HG03066 (cell line): ENCODE measurements around the gene NCAPD2.
"Not testable (repeated sequence)": the region's sequence is repeated elsewhere in the genome, so short reads cannot be mapped to it uniquely, and the experiment has no call there.

Experiments
- ATAC-seq: cut with Tn5 transposase; IDR thresholded peaks from one replicate; pipeline ENCODE4 v1.9.1; 2021; ENCODE audit warnings: low read depth; ENCODE audit not compliant: unreplicated experiment

The NCAPD2 gene

GRCh38 chr12:6464531-6464930 is 29.4 kb upstream of the NCAPD2 start:
- ATAC-seq = no peak

GRCh38 chr12:6465467-6466183 is 28.3 kb upstream of the NCAPD2 start:
- ATAC-seq = no peak

GRCh38 chr12:6466184-6466573 is 27.7 kb upstream of the NCAPD2 start:
- no peak for ATAC-seq

- not testable (repeated sequence) for ATAC-seq
Measured at GRCh38 chr12:6466751-6467150, 27.2 kb upstream of the NCAPD2 start.

GRCh38 chr12:6467571-6468282 is 26.2 kb upstream of the NCAPD2 start:
- ATAC-seq = not testable (repeated sequence)

- no peak for ATAC-seq
Measured at GRCh38 chr12:6468283-6468575, 25.7 kb upstream of the NCAPD2 start.

- ATAC-seq = no peak
Measured at GRCh38 chr12:6469092-6469491, 24.8 kb upstream of the NCAPD2 start.

- ATAC-seq = no peak
Measured at GRCh38 chr12:6469609-6470374, 24.1 kb upstream of the NCAPD2 start.

- peak; percentile 84 for ATAC-seq
Measured at GRCh38 chr12:6470375-6471163, 23.3 kb upstream of the NCAPD2 start, which contains the start of gene VAMP1. VAMP1 (minus strand) TSS chr12:6470677; CDS start chr12:6470531, 146 bp downstream.

GRCh38 chr12:6471989-6472360 is 21.9 kb upstream of the NCAPD2 start:
- no peak for ATAC-seq

GRCh38 chr12:6472491-6472890 is 21.4 kb upstream of the NCAPD2 start:
- no peak for ATAC-seq

GRCh38 chr12:6475233-6475975 is 18.5 kb upstream of the NCAPD2 start:
- ATAC-seq = not testable (repeated sequence)

GRCh38 chr12:6476489-6476888 is 17.4 kb upstream of the NCAPD2 start:
- no peak for ATAC-seq

- not testable (repeated sequence) for ATAC-seq
Measured at GRCh38 chr12:6477601-6478377, 16.1 kb upstream of the NCAPD2 start.

- ATAC-seq = no peak
Measured at GRCh38 chr12:6478416-6478815, 15.5 kb upstream of the NCAPD2 start.

- no peak for ATAC-seq
Measured at GRCh38 chr12:6488240-6488639, 5.7 kb upstream of the NCAPD2 start.

GRCh38 chr12:6489449-6489848 is 4.5 kb upstream of the NCAPD2 start:
- no peak for ATAC-seq

GRCh38 chr12:6490673-6491072 is 3.2 kb upstream of the NCAPD2 start:
- ATAC-seq = not testable (repeated sequence)

GRCh38 chr12:6492838-6493496 is 935 bp upstream of the NCAPD2 start, which contains the start of gene MRPL51:
MRPL51 (minus strand) TSS chr12:6493262; CDS start chr12:6493136, 126 bp downstream.
- ATAC-seq = peak; percentile 55
